Stimulated activated CD8-positive, alpha-beta memory T cell treated with anti-CD3 and anti-CD28 coated beads, Interleukin-2, amount 100 ng/mL, for 1 hour (primary cell): ENCODE results near the gene SPATA20.

Source experiments
- DNase-seq, 2 donors: peaks; one replicate each; pipeline ENCODE4 v3.0.0-alpha.2; 2020; ENCODE audit warnings: low read depth in 2 of 2

SPATA20 gene

GRCh38 chr17:50540560-50541401 lies 6.2 kb upstream of the SPATA20 start:
- no peak for DNase-seq

DNA sequence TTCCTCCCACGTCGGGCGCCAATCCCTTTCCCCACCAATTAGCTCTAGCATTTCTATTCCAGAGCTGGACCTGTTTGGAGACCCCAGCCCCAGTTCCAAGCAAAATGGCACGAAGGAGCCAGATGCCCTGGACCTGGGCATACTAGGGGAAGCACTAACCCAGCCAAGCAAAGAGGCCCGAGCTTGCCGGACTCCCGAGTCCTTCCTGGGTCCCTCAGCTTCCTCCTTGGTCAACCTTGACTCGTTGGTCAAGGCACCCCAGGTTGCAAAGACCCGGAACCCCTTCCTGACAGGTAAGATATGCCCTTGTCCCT lies 5.6 kb upstream of the SPATA20 start:
- DNase-seq = no peak

DNA sequence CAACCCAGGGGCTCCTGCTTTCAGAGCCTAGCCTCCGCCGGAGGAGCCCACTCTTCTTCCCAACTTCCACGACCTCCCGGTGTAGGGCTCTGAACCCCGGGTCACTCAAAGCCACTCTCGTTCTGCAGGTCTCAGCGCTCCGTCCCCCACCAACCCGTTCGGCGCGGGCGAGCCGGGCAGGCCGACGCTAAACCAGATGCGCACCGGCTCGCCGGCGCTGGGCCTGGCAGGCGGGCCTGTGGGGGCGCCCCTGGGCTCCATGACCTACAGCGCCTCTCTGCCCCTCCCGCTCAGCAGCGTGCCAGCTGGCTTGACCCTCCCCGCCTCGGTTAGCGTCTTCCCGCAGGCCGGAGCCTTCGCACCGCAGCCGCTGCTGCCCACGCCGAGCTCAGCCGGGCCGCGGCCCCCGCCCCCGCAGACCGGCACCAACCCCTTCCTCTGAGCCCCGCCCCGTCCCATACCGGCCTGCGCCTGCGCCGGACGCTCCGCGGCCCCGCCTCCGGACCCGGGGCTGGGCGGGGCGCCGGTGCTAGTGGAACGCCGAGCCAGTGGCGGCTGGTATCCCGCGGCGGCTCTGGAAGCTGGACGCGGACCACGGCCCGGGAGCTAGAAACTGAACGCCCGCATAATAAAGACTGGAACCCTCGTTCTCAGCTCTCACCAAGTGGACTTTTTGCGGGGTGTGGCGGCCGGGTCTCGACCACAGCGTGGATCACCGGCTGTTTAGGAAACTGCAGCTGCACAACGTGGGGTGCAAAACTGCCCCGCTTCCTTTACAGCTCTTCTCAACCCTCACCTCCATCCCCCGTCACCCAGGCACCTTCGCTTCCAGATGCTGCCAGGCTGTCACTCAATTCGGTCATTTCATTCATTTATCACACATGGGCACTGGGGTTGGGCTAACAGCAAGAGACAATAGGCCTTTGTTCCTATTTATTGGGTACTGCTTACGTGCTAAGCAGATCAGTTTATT lies 5.0 kb upstream of the SPATA20 start:
- DNase-seq = peak; percentile 67 to 75

DNA sequence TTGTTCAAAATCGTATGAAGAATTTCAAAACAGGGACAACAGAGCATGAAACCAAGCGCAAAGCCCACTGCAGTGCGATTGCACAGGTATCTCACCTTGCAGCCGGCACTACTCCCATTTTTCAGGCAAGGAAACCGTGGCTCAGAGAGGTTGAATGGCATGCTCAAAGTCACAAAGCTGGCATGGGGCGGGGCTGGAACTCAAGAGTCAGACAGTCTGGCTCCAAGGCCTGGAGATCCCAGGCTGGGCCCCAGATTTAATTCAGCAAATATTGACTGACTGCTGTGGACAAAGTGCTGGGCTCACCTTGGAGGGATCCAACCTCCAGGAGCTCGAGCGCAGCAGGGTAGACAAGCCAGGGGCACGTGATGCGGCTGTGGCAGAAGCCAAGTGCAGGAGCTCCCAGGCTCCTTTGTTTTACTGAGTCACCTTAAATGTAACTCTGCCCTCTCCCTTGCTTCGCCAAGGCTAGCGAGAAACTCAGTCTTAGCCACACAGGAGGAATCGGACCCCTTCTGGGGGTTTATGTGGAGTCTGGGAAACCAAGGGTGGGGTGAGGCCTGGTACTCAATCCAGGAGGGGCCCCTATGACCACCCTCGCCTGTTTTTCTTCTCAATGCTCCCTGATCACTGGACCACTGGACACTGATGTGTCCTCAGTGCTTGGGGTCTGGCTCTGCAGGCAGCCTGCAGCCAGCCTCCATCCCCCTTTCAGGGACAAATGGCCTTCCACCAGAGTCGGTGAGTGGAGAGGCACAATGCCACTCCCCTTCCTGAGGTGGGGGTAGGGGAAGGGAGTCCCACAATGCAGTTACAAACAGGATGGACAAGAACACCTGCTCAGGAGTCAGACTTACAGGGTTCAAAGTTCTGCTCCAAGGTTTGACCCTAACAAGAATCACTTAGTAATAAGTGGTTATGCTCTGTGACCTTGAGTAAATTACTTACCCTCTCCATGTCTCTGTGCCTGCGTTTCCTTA lies 3.9 kb upstream of the SPATA20 start:
- no peak for DNase-seq

- no peak for DNase-seq
Measured at GRCh38 chr17:50544516-50544915, 2.5 kb upstream of the SPATA20 start.

- no peak for DNase-seq
Measured at GRCh38 chr17:50545311-50545710, 1.7 kb upstream of the SPATA20 start.

GRCh38 chr17:50546701-50547034 lies 306 bp upstream of the SPATA20 start:
- DNase-seq = no peak

DNA sequence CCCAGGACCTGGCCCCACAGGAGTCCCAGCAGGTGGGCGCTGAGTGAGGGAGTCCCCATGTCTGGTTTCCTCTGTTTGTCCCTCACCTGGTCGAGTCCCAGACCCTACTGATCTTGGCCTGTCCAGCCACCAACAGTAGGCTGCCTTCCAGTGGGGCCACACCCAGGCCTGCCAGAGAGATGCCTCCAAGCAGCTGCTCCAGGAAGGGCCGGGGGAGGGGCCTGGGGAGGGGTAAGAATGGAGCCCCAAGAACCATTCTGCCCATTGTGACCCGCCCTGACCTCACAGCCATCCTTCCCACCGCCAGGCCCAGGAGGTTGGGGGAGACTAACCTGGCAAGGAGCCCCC lies 736 bp downstream of the SPATA20 start:
- DNase-seq = no peak

DNA sequence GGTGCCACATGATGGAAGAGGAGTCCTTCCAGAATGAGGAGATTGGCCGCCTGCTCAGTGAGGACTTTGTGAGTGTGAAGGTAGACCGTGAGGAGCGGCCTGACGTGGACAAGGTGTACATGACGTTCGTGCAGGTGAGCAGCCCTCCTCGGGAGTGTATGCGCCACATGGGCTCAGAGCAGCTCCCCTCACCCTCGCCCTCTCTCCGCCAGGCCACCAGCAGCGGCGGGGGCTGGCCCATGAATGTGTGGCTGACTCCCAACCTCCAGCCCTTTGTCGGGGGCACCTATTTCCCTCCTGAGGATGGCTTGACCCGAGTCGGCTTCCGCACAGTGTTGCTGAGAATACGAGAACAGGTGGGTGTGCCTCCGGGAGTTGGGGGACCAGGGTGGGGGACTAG lies 1.9 kb downstream of the SPATA20 start:
- DNase-seq = no peak

DNA sequence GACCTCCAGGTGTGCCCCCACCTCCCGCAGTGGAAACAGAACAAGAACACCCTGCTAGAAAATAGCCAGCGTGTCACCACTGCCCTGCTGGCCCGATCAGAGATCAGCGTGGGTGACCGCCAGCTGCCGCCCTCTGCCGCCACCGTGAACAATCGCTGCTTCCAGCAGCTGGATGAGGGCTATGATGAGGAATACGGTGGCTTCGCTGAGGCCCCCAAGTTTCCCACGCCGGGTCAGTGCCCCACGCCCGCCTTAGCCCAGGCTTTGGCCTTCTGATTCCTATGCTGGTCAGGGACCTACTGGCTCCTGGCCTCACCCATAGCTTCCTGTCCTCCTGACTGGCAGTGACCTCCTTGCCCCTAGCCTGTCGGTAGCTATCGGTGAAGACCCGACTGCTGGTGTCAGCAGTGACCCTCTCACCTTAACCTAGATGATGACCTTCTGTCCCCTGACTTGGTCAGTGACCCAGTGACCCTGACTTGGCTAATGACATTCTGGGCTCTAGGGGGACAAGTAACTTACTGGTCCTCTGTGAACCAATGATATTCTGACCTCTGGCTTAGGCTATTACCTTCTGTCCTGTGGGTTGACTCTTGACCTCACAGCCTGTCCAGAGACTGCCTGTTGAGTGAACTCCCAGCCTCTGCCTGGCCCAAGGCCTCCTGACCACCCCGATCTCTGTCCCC lies 2.4 kb downstream of the SPATA20 start:
- DNase-seq = no peak

DNA sequence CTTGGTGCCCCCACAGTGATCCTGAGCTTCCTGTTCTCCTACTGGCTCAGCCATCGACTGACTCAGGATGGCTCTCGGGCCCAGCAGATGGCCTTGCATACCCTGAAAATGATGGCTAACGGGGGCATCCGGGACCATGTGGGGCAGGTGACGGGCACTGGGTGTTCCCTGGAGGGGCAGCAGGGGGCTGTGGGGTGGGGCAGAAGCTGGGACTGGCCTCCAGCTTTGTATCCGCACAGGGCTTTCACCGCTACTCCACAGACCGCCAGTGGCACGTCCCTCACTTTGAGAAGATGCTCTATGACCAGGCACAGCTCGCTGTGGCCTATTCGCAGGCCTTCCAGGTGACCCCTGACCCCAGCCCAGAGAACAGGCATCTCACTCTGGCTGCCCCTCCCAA lies 3.0 kb downstream of the SPATA20 start:
- no peak for DNase-seq

GRCh38 chr17:50550661-50551432 lies 3.9 kb downstream of the SPATA20 start:
- DNase-seq = no peak

- DNase-seq = no peak
Measured at GRCh38 chr17:50551433-50551815, 4.5 kb downstream of the SPATA20 start.

DNA sequence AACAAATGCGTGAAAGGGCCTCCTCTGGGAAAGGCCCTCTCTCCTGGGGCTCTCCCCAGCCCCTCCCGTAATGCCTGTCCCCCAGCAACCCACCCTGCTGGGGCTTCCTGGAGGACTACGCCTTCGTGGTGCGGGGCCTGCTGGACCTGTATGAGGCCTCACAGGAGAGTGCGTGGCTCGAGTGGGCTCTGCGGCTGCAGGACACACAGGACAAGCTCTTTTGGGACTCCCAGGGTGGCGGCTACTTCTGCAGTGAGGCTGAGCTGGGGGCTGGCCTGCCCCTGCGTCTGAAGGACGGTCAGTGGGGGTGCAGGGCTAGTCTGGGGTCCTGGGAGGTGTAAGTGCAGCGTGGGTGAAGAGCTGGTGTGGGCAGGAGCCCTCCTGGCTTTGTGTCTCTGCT lies 4.9 kb downstream of the SPATA20 start:
- no peak for DNase-seq

DNA sequence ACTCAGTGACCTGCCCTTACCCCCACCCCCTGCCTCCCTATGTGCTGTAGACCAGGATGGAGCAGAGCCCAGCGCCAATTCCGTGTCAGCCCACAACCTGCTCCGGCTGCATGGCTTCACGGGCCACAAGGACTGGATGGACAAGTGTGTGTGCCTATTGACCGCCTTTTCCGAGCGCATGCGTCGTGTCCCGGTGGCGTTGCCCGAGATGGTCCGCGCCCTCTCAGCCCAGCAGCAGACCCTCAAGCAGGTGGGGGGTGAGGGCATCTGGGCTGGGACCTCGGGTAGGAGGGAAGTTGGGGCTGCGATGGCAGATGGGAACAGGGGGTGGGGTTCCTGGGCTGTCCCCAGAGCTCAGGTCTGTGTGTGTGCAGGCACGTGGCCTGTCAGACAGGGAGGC lies 7.2 kb downstream of the SPATA20 start:
- DNase-seq = no peak

DNA sequence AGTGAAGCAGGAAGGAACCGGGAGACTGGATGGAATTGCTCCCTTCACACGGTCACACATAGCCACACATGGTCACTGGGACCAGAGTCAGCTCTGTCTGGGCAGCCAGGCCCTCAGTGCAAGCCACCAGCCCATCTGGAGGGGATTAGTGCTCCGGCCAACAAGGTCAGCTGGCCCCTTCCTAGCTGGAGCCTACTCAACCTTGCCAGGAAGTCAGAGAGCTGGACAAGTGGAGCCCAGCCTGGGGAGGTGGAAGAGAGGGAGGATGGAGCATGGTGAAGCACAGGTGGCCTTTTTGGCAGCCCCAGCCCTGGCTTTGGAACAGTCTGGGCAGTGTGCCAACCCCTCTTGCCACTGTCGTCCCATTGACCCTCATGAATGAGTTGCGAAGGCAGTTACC lies 9.8 kb downstream of the SPATA20 start:
- DNase-seq = no peak

DNA sequence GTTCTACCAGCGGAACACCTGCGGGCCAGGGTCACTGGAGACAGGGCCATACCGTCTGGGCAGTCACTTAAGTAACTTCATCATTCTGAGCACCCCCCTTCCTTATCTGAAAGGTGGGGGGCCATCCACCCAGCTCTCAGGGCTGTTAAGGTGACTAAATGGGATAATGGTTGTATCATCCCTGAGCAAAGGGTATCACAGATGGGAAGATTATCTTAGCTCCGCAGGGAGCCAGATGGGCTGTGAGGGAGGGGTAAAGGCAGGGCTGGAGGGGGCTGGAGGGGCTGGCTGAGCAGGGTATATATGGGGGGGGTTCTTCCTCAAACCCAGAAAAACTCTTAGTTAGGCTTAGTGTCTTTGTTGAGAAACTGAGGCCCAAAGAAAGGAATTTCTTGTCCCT lies 10.7 kb downstream of the SPATA20 start:
- no peak for DNase-seq

DNA sequence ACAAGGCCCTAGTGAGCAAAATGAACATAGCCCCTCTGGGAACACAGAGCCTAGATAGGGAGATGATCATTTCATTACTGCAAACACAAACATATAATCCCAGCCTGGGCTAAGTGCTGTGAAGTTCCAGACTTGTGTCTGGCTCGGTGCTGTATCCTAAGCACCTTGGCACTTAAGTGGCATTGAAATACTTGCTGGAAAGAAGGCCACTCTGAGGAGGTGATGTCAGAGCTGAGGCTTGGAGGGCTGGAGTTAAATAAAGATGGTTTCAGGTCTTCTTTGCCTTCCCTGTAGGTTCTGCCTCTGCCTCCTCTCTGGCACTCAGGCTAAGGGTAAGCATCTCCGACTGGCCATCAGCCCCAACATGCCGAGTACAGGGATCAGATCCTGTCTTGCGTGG lies 11.1 kb downstream of the SPATA20 start:
- DNase-seq = no peak

DNA sequence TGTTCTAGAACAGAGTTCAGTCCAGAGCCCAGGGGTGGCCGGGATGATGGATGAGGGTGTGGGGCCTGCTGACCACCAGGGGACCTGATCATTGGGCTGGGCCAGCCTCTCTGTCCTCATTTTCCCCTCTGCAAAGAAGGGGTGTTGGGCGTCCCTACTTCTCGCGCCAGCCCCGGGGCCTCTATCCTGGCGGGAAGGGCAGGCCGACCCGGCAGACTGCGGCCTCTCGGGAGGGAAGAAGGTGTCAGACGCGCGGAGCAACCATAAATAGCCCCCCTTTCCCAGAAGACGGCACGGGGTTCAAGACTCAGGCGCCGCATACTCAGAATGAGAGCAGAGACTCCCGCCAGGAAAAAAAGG lies 11.6 kb downstream of the SPATA20 start:
- DNase-seq = no peak

- DNase-seq = no peak
Measured at GRCh38 chr17:50558941-50559614, 12.1 kb downstream of the SPATA20 start.
